Neural cell (in vitro differentiated cells): Measurements from ENCODE around the gene ATXN7L1.

Experiments
- EP300 ChIP-seq: fragments of 450-650 bp; conservative IDR thresholded peaks from 2 replicates; pipeline ENCODE4 v1.6.1; 2014; ENCODE audit warnings: antibody characterized with exemption, mild to moderate bottlenecking, moderate library complexity; ENCODE audit not compliant: poor library complexity, severe bottlenecking
- EZH2 ChIP-seq: fragments of 200-600, 300-800 bp; shearing (Covaris generic), sonication (generic); IDR thresholded peaks from 2 replicates; pipeline ENCODE4 v1.6.1; 2014; ENCODE audit warnings: antibody characterized with exemption, low read length, borderline replicate concordance, mild to moderate bottlenecking; ENCODE audit not compliant: insufficient read depth, poor library complexity, severe bottlenecking
- POLR2AphosphoS5 ChIP-seq: IDR thresholded peaks from 2 replicates; pipeline ENCODE4 v1.6.1; 2012
- RAD21 ChIP-seq: fragments of 450-650 bp; conservative IDR thresholded peaks from 2 replicates; pipeline ENCODE4 v1.6.1; 2014; ENCODE audit warnings: antibody characterized with exemption, mild to moderate bottlenecking, moderate library complexity
- REST ChIP-seq: IDR thresholded peaks from 2 replicates; pipeline ENCODE4 v1.6.1; 2012; ENCODE audit warnings: borderline replicate concordance
- SMC3 ChIP-seq: fragments of 450-650 bp; conservative IDR thresholded peaks from 2 replicates; pipeline ENCODE4 v1.6.1; 2014; ENCODE audit warnings: antibody characterized with exemption, mild to moderate bottlenecking, moderate library complexity; ENCODE audit not compliant: poor library complexity
- TAF1 ChIP-seq: IDR thresholded peaks from 2 replicates; pipeline ENCODE4 v1.6.1; 2012; ENCODE audit warnings: low read depth
- TF ChIP-seq, protein P1 (sequence below): fragments of 450-650 bp; IDR thresholded peaks from 2 replicates; pipeline ENCODE4 v1.5.1; 2014; ENCODE audit warnings: antibody characterized with exemption, mild to moderate bottlenecking, moderate library complexity; ENCODE audit not compliant: poor library complexity, severe bottlenecking

DNA sequence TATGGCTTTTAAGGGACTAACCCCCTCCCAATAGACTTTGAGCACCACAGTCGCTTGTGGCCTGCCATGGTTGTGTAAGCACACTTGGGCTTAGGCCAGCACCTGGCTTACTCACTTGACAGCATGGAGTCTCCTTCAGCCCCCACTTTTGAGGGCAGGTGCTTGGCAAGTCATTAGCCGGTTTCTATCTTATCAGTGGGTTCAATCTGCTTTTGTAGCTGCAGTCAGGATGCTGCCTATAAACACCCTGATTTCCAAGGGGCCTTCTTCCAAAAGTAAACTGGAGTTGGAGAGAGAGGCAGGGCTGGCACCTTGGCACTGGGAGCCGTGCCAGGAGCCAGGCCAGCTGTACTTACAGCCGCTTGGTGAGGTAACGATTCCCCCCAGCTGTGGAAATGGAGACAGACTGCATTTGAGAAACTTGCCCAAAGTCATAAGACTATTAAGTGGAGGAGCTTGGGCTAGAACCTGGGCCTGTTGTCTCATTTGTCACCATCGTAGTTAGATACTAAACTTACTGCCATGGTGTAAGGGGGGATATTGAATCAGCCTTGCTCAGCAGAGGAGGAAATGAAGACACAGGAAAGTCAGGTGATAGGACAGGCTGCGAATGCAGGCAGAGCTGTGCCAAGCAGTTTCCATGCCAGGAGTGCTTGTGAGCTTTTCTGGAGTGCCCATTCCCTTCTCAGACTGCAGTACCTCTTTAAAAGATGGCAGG, 202.9 kb downstream of the ATXN7L1 start:
- TF ChIP-seq EZH2 (no peak), RAD21 (no peak), SMC3 (no peak), POLR2AphosphoS5 (no peak), EP300 (no peak), REST (no peak), TAF1 (no peak)
- TF ChIP-seq, protein P1, sequence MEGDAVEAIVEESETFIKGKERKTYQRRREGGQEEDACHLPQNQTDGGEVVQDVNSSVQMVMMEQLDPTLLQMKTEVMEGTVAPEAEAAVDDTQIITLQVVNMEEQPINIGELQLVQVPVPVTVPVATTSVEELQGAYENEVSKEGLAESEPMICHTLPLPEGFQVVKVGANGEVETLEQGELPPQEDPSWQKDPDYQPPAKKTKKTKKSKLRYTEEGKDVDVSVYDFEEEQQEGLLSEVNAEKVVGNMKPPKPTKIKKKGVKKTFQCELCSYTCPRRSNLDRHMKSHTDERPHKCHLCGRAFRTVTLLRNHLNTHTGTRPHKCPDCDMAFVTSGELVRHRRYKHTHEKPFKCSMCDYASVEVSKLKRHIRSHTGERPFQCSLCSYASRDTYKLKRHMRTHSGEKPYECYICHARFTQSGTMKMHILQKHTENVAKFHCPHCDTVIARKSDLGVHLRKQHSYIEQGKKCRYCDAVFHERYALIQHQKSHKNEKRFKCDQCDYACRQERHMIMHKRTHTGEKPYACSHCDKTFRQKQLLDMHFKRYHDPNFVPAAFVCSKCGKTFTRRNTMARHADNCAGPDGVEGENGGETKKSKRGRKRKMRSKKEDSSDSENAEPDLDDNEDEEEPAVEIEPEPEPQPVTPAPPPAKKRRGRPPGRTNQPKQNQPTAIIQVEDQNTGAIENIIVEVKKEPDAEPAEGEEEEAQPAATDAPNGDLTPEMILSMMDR: no peak
